GM18873 (cell line): ENCODE measurements around the gene PHF19.

Experiments
- ATAC-seq: cut with Tn5 transposase; IDR thresholded peaks from one replicate; pipeline ENCODE4 v1.9.1; 2021; ENCODE audit warnings: mild to moderate bottlenecking, moderate library complexity, moderate number of reproducible peaks; ENCODE audit not compliant: unreplicated experiment, low FRiP score

The PHF19 gene

GRCh38 chr9:120914396-120914795 lies 37.4 kb upstream of the PHF19 start:
- no peak for ATAC-seq

- no peak for ATAC-seq
These were observed 36.8 kb upstream of the PHF19 start for GRCh38 chr9:120913647-120914264.

- ATAC-seq: no peak
These were observed 36.1 kb upstream of the PHF19 start for GRCh38 chr9:120912958-120913646.

- no peak for ATAC-seq
These were observed 34.4 kb upstream of the PHF19 start for GRCh38 chr9:120911295-120911837.

- no peak for ATAC-seq
These were observed 33.7 kb upstream of the PHF19 start for GRCh38 chr9:120910643-120911042.

GRCh38 chr9:120909904-120910303 lies 32.9 kb upstream of the PHF19 start:
- ATAC-seq: no peak

GRCh38 chr9:120905315-120906164 lies 28.6 kb upstream of the PHF19 start:
- no peak for ATAC-seq

GRCh38 chr9:120904978-120905301 lies 28.0 kb upstream of the PHF19 start:
- no peak for ATAC-seq

- no peak for ATAC-seq
These were observed 27.3 kb upstream of the PHF19 start for GRCh38 chr9:120904061-120904977.

GRCh38 chr9:120902569-120903535 lies 25.9 kb upstream of the PHF19 start:
- no peak for ATAC-seq

GRCh38 chr9:120901755-120902568 lies 25.0 kb upstream of the PHF19 start:
- ATAC-seq: no peak

- ATAC-seq: no peak
These were observed 23.8 kb upstream of the PHF19 start for GRCh38 chr9:120900824-120901223.

- ATAC-seq: no peak
These were observed 22.6 kb upstream of the PHF19 start for GRCh38 chr9:120899490-120900068.

- no peak for ATAC-seq
These were observed 21.4 kb upstream of the PHF19 start for GRCh38 chr9:120898396-120898795.

GRCh38 chr9:120895951-120896350 lies 19.0 kb upstream of the PHF19 start:
- ATAC-seq: no peak

- no peak for ATAC-seq
These were observed 17.5 kb upstream of the PHF19 start for GRCh38 chr9:120894321-120895148.
